OCI-LY1 (cell line): Measurements from ENCODE around the gene RADIL.

Experiments
- CTCF ChIP-seq: fragments of 200-600 bp; sonication (generic), shearing (Covaris generic); IDR thresholded peaks from 2 replicates; pipeline ENCODE4 v1.5.1; 2017; ENCODE audit warnings: mild to moderate bottlenecking, antibody characterized with exemption, low read length, moderate library complexity, mixed read lengths
- EZH2 ChIP-seq: fragments of 200-600 bp; sonication (generic), shearing (Covaris generic); IDR thresholded peaks from 2 replicates; pipeline ENCODE4 v1.8.0; 2017; ENCODE audit warnings: borderline replicate concordance, mixed run types, mild to moderate bottlenecking, antibody characterized with exemption, low read length, moderate library complexity, mixed read lengths

GRCh38 chr7:4772306-4772705 lies 111.2 kb downstream of the RADIL start:
- TF ChIP-seq CTCF (no peak), EZH2 (no peak)
